Endothelial cell of umbilical vein (primary cell): ENCODE results near the gene CFAP57. TPM values are rescaled to one million over a fixed set of nuclear protein-coding genes. Genes with fewer than 3 reads are reported as not detected.

Experiments used
- BruUV-seq: library from RNA; stranded (reverse); fragments of 400-500 nt; replicated peaks from 2 replicates; lab custom pipeline; 2021; lab: Mats Ljungman, UMichigan
- CTCF ChIA-PET: fragments of 300-600, 350-600 bp; sonication (Branson Sonifier 250); formaldehyde crosslinking; loops from one replicate; lab custom pipeline; 2021; ENCODE audit warnings: antibody characterized with exemption, inconsistent platforms; lab: Charles Lee
- POLR2A ChIA-PET: fragments of 300-600, 350-600 bp; sonication (Branson Sonifier 250); formaldehyde crosslinking; loops from one replicate; lab custom pipeline; 2021; ENCODE audit warnings: antibody characterized with exemption, inconsistent platforms; lab: Charles Lee
- DNase-seq: peaks from one replicate; pipeline ENCODE4 v3.0.0-alpha.2; 2011; ENCODE audit warnings: low read depth, low spot score
- FAIRE-seq: peaks from 2 replicates; lab custom pipeline; 2011; peaks lifted over from hg19 to GRCh38; lab: Jason Lieb, UNC
- H2AFZ ChIP-seq: 2 replicates; pipeline ENCODE4 v1.6.0; 2012; ENCODE audit warnings: low read depth, low read length, control low read depth, inconsistent platforms
- H3K27ac ChIP-seq: 2 replicates; pipeline ENCODE4 v1.5.1; 2011; ENCODE audit warnings: low read depth, mild to moderate bottlenecking, control low read depth, low read length, moderate library complexity; ENCODE audit not compliant: insufficient read depth
- H3K27me3 ChIP-seq, 2 experiments: 2 replicates each; pipeline versions ENCODE4 v1.6.0 to v1.6.1; 2011; ENCODE audit warnings: low read length in 2 of 2, mixed read lengths in 1 of 2; ENCODE audit not compliant: control insufficient read depth in 2 of 2, insufficient read depth in 2 of 2
- H3K36me3 ChIP-seq, 2 experiments: 2 replicates in 1 of 2; 3 replicates in 1 of 2; pipeline ENCODE4 v1.5.1; 2011; ENCODE audit warnings: low read length in 2 of 2, mild to moderate bottlenecking in 1 of 2, moderate library complexity in 1 of 2; ENCODE audit not compliant: control insufficient read depth in 2 of 2, insufficient read depth in 2 of 2; ENCODE audit errors: extremely low read depth in 1 of 2
- H3K4me1 ChIP-seq: 3 replicates; pipeline ENCODE4 v1.5.1; 2011; ENCODE audit warnings: mild to moderate bottlenecking, low read length; ENCODE audit not compliant: control insufficient read depth, insufficient read depth; ENCODE audit errors: extremely low read depth
- H3K4me2 ChIP-seq: 2 replicates; pipeline ENCODE4 v1.6.1; 2011; ENCODE audit warnings: low read length, control low read depth, mixed read lengths; ENCODE audit not compliant: insufficient read depth
- H3K4me3 ChIP-seq, 3 experiments: fragments of 200-600 bp in 1 of 3; sonication (generic), shearing (Covaris generic) in 1 of 3; replicated peaks in 1 of 3; 2 replicates each; pipeline ENCODE4 v1.5.1; 2011 to 2016; ENCODE audit warnings: control low read depth in 3 of 3, low read length in 3 of 3, mild to moderate bottlenecking in 2 of 3, inconsistent platforms in 1 of 3, low read depth in 1 of 3, moderate library complexity in 1 of 3; ENCODE audit not compliant: insufficient read depth in 1 of 3
- H3K79me2 ChIP-seq: 2 replicates; pipeline ENCODE4 v1.6.0; 2012; ENCODE audit warnings: low read length, inconsistent platforms; ENCODE audit not compliant: control insufficient read depth, insufficient read depth
- H3K9ac ChIP-seq: replicated peaks from 2 replicates; pipeline ENCODE3; 2011; ENCODE audit warnings: low read length, control low read depth; ENCODE audit not compliant: insufficient read depth; ENCODE audit errors: extremely low read depth
- H3K9me1 ChIP-seq: replicated peaks from 3 replicates; pipeline ENCODE4 v1.6.0; 2011; ENCODE audit warnings: mild to moderate bottlenecking, low read length; ENCODE audit not compliant: control insufficient read depth, insufficient read depth; ENCODE audit errors: extremely low read depth
- H3K9me3 ChIP-seq: replicated peaks from 2 replicates; pipeline ENCODE4 v1.5.1; 2012; ENCODE audit warnings: low read length, inconsistent platforms; ENCODE audit not compliant: control insufficient read depth, insufficient read depth
- H4K20me1 ChIP-seq: replicated peaks from 2 replicates; pipeline ENCODE3; 2011; ENCODE audit warnings: mild to moderate bottlenecking, low read length; ENCODE audit not compliant: control insufficient read depth, insufficient read depth; ENCODE audit errors: extremely low read depth
- EZH2 ChIP-seq: IDR thresholded peaks from 2 replicates; pipeline ENCODE4 v1.6.1; 2012; ENCODE audit warnings: borderline replicate concordance, low read depth, mild to moderate bottlenecking, moderate library complexity, low read length, inconsistent platforms; ENCODE audit not compliant: severe bottlenecking
- FOS ChIP-seq: IDR thresholded peaks from 2 replicates; pipeline ENCODE4 v1.6.1; 2011; ENCODE audit warnings: mild to moderate bottlenecking, low read length, moderate library complexity, borderline replicate concordance; ENCODE audit not compliant: insufficient read depth
- GATA2 ChIP-seq: IDR thresholded peaks from 2 replicates; pipeline ENCODE4 v1.7.0; 2011; ENCODE audit warnings: low read depth, mild to moderate bottlenecking, moderate library complexity, mixed read lengths, low read length; ENCODE audit not compliant: insufficient read length, insufficient read depth
- JUN ChIP-seq: IDR thresholded peaks from 2 replicates; pipeline ENCODE4 v1.6.1; 2011; ENCODE audit warnings: borderline replicate concordance, low read depth; ENCODE audit not compliant: insufficient read length, insufficient read depth
- MYC ChIP-seq: IDR thresholded peaks from one replicate; pipeline ENCODE4 v1.6.1; 2011; ENCODE audit warnings: mild to moderate bottlenecking, low read depth, low read length
- POLR2A ChIP-seq: IDR thresholded peaks from 2 replicates; pipeline ENCODE4 v1.6.1; 2012; ENCODE audit warnings: low read depth, mild to moderate bottlenecking, control low read depth, low read length
- POLR2AphosphoS5 ChIP-seq: IDR thresholded peaks from 2 replicates; pipeline ENCODE4 v1.6.1; 2012; ENCODE audit warnings: low read depth, mild to moderate bottlenecking, control low read depth, low read length, moderate library complexity; ENCODE audit not compliant: insufficient read depth
- dilution Hi-C: fragments of 300-500 bp; cut with MboI; formaldehyde crosslinking; loops from one replicate; pipeline ENCODE4 v1.15.0; 2019; ENCODE audit warnings: low sequenced_read_pairs; ENCODE audit not compliant: extremely low pct_ligation_motif_present
- intact Hi-C: fragments of 100-400 bp; cut with micrococcal nuclease; formaldehyde crosslinking; loops from one replicate; pipeline ENCODE4 v1.10.0; 2022
- polyA plus RNA-seq, 4 experiments: library from polyadenylated mRNA; depleted of rRNA in 3 of 4; stranded (reverse) in 3 of 4; unstranded in 1 of 4; fragments of >200 nt; gene quantifications; 2 replicates each; pipeline versions ENCODE4 v1.2.1 to v1.2.3, GENCODE V29; 2011 to 2012; ENCODE audit warnings: missing spikeins in 1 of 4
- total RNA-seq: library from RNA; stranded (reverse); gene quantifications from 2 replicates; pipeline ENCODE4 v1.2.3, GENCODE V29; 2021
- TF ChIP-seq, protein P1 (sequence below): IDR thresholded peaks from 2 replicates; pipeline ENCODE4 v1.6.1; 2011; ENCODE audit not compliant: insufficient read depth, insufficient read length
- TF ChIP-seq, protein P2 (sequence below), 2 donors: IDR thresholded peaks; 1 replicate in 1 of 2; 2 replicates in 1 of 2; pipeline ENCODE4 v1.5.1; 2011; ENCODE audit warnings: low read length in 2 of 2, mild to moderate bottlenecking in 2 of 2, moderate library complexity in 2 of 2, control low read depth in 1 of 2, inconsistent platforms in 1 of 2, low read depth in 1 of 2; ENCODE audit not compliant: insufficient read depth in 1 of 2; ENCODE audit errors: extremely low read depth in 1 of 2

The CFAP57 gene
- total and polyA plus RNA-seq, 2 donors (not counting 3 experiments of a cell fraction or from before 2014, with no cell fraction given), result 0.88 to 0.91 TPM

DNA sequence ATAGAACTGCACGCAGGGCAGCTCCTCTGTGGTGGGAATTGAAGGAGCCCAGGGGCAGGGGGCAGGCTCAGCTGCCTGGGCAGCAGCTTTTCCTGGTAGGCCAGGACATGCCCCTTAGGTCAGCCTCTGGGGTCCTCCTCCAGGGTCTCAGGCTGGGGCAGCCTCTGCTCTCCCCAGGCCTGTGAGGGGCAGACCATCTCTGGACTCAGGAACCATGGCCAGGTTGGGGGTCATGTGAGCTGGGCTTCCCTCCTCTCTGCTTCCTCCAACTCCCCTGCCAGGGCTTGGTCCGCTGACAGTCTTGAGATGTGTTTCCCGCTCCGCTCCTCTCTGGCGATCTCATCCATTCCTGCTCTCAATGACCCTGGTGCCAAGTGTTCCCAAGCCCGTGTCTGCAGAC is 107.5 kb downstream of the CFAP57 start:
- ChIA-PET CTCF (interaction anchor here (1.2 to 1.5 kb wide), 2 partner anchors 9 to 23 kb away, joined by 3 read pairs; no protein-coding TSS in a partner anchor), POLR2A (no interaction called here)
- intact Hi-C loops, result no loop called here
- no peaks in the 10 kb centered on the region for H3K36me3 ChIP-seq
- no peaks in the 10 kb centered on the region for H3K9me1 ChIP-seq
- dilution Hi-C loops, result no loop called here
- H3K4me1 ChIP-seq, result no peaks in the 10 kb centered on the region
- H3K4me3 ChIP-seq, result no peak overlapping the region
- H3K4me2 ChIP-seq, result no peak overlapping the region
- no TSS peak for BruUV-seq
- H4K20me1 ChIP-seq, result no peaks in the 10 kb centered on the region
- H3K79me2 ChIP-seq, result no peaks in the 10 kb centered on the region
- DNase-seq (no peak), FAIRE-seq (no peak)
- no peak overlapping the region for H2AFZ ChIP-seq
- H3K9me3 ChIP-seq, result no peaks in the 10 kb centered on the region
- H3K27ac ChIP-seq, result no peak overlapping the region
- H3K27me3 ChIP-seq, result no peaks in the 10 kb centered on the region
- TF ChIP-seq JUN (no peak), EZH2 (no peak), POLR2AphosphoS5 (no peak), POLR2A (no peak), MYC (no peak), FOS (no peak), GATA2 (no peak)
- TF ChIP-seq, protein P1, sequence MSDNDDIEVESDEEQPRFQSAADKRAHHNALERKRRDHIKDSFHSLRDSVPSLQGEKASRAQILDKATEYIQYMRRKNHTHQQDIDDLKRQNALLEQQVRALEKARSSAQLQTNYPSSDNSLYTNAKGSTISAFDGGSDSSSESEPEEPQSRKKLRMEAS, result no peak
- TF ChIP-seq, protein P2, sequence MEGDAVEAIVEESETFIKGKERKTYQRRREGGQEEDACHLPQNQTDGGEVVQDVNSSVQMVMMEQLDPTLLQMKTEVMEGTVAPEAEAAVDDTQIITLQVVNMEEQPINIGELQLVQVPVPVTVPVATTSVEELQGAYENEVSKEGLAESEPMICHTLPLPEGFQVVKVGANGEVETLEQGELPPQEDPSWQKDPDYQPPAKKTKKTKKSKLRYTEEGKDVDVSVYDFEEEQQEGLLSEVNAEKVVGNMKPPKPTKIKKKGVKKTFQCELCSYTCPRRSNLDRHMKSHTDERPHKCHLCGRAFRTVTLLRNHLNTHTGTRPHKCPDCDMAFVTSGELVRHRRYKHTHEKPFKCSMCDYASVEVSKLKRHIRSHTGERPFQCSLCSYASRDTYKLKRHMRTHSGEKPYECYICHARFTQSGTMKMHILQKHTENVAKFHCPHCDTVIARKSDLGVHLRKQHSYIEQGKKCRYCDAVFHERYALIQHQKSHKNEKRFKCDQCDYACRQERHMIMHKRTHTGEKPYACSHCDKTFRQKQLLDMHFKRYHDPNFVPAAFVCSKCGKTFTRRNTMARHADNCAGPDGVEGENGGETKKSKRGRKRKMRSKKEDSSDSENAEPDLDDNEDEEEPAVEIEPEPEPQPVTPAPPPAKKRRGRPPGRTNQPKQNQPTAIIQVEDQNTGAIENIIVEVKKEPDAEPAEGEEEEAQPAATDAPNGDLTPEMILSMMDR (IDR thresholded peaks at IDR 0.05; ENCODE audit: extremely low read depth in 1 of 2, insufficient read depth in 1 of 2, low read depth in 1 of 2, low read length in 2 of 2), result no peak
- no peak overlapping the region for H3K9ac ChIP-seq
